KMS-11 (cell line): Measurements from ENCODE around the gene ITGA2.
A peak's percentile ranks its signal among the peaks of the same experiment; 100 is the strongest.

ENCODE experiments used
- H2AFZ ChIP-seq: fragments of 200-600 bp; sonication (generic); 2 replicates; pipeline ENCODE4 v1.6.1; 2016; ENCODE audit warnings: antibody characterized with exemption, mixed run types, low read depth
- H3K27ac ChIP-seq: fragments of 200-600 bp; sonication (generic); 2 replicates; pipeline ENCODE4 v1.6.1; 2016; ENCODE audit warnings: mild to moderate bottlenecking, mixed run types
- H3K27me3 ChIP-seq: fragments of 200-600 bp; sonication (generic); 2 replicates; pipeline ENCODE4 v1.6.1; 2017; ENCODE audit warnings: mild to moderate bottlenecking, low read depth, mixed run types, moderate library complexity; ENCODE audit not compliant: insufficient read depth
- H3K36me3 ChIP-seq: fragments of 200-600 bp; sonication (generic); 2 replicates; pipeline ENCODE4 v1.6.1; 2017; ENCODE audit warnings: mild to moderate bottlenecking, mixed run types; ENCODE audit not compliant: insufficient read depth
- H3K4me1 ChIP-seq: fragments of 200-600 bp; sonication (generic); 2 replicates; pipeline ENCODE4 v1.6.1; 2016; ENCODE audit warnings: mild to moderate bottlenecking, low read depth, mixed run types; ENCODE audit not compliant: poor library complexity, severe bottlenecking
- H3K4me2 ChIP-seq: fragments of 200-600 bp; sonication (generic); 2 replicates; pipeline ENCODE4 v1.7.0; 2016; ENCODE audit warnings: mild to moderate bottlenecking, mixed run types
- H3K4me3 ChIP-seq: fragments of 200-600 bp; sonication (generic); IDR thresholded peaks from 2 replicates; pipeline ENCODE4 v1.6.1; 2017; ENCODE audit warnings: low read depth, low read length, mixed read lengths; ENCODE audit not compliant: insufficient read depth
- H3K79me2 ChIP-seq: fragments of 200-600 bp; sonication (generic); 2 replicates; pipeline ENCODE4 v1.6.1; 2016; ENCODE audit warnings: low read depth, mixed run types; ENCODE audit not compliant: insufficient read depth
- H3K9ac ChIP-seq: fragments of 200-600 bp; sonication (generic); 2 replicates; pipeline ENCODE4 v1.6.1; 2016; ENCODE audit warnings: mild to moderate bottlenecking, mixed run types
- H4K20me1 ChIP-seq: fragments of 200-600 bp; sonication (generic); 2 replicates; pipeline ENCODE4 v1.6.1; 2016; ENCODE audit warnings: mild to moderate bottlenecking, mixed run types; ENCODE audit not compliant: insufficient read depth
- CTCF ChIP-seq: fragments of 200-600 bp; sonication (generic); conservative IDR thresholded peaks from 2 replicates; pipeline ENCODE4 v1.6.1; 2017; ENCODE audit warnings: low read depth, mild to moderate bottlenecking, antibody characterized with exemption, low read length, moderate library complexity, mixed read lengths

The ITGA2 gene

GRCh38 chr5:53017794-53018391 lies 28.7 kb downstream of the ITGA2 start:
- Histone ChIP-seq H3K4me1 (no peaks in the 10 kb centered on the region), H3K9ac (no peak overlapping the region), H3K79me2 (no peaks in the 10 kb centered on the region), H3K27ac (no peak overlapping the region), H3K4me2 (no peak overlapping the region), H3K27me3 (no peaks in the 10 kb centered on the region), H2AFZ (no peak overlapping the region), H4K20me1 (no peaks in the 10 kb centered on the region), H3K4me3 (no peak overlapping the region), H3K36me3 (no peaks in the 10 kb centered on the region)
- TF ChIP-seq CTCF: no peak

GRCh38 chr5:53019320-53019719 lies 30.2 kb downstream of the ITGA2 start:
- Histone ChIP-seq H3K36me3 (no peaks in the 10 kb centered on the region), H3K9ac (no peak overlapping the region), H3K4me1 (peaks cover 12% of the 10 kb centered on the region), H3K4me2 (no peak overlapping the region), H4K20me1 (no peaks in the 10 kb centered on the region), H3K27me3 (no peaks in the 10 kb centered on the region), H3K79me2 (no peaks in the 10 kb centered on the region), H3K4me3 (no peak overlapping the region), H2AFZ (no peak overlapping the region), H3K27ac (no peak overlapping the region)
- no peak for TF ChIP-seq CTCF

- no peaks in the 10 kb centered on the region for H3K36me3 ChIP-seq
- H4K20me1 ChIP-seq: no peaks in the 10 kb centered on the region
- H3K27ac ChIP-seq: no peak overlapping the region
- H3K4me2 ChIP-seq: no peak overlapping the region
- H3K4me3 ChIP-seq: no peak overlapping the region
- H3K9ac ChIP-seq: no peak overlapping the region
- peaks cover 17% of the 10 kb centered on the region for H3K4me1 ChIP-seq
- no peaks in the 10 kb centered on the region for H3K27me3 ChIP-seq
- no peak for TF ChIP-seq CTCF
- H3K79me2 ChIP-seq: no peaks in the 10 kb centered on the region
- no peak overlapping the region for H2AFZ ChIP-seq
These were observed 33.9 kb downstream of the ITGA2 start for GRCh38 chr5:53022930-53023511.

GRCh38 chr5:53023969-53024368 lies 34.8 kb downstream of the ITGA2 start:
- H3K27me3 ChIP-seq: no peaks in the 10 kb centered on the region
- peaks cover 17% of the 10 kb centered on the region for H3K4me1 ChIP-seq
- no peaks in the 10 kb centered on the region for H3K36me3 ChIP-seq
- peak overlapping the region; percentile 42 for H3K4me2 ChIP-seq
- TF ChIP-seq CTCF: no peak
- no peaks in the 10 kb centered on the region for H3K79me2 ChIP-seq
- H3K27ac ChIP-seq: no peak overlapping the region
- H4K20me1 ChIP-seq: no peaks in the 10 kb centered on the region
- H3K9ac ChIP-seq: no peak overlapping the region
- H2AFZ ChIP-seq: no peak overlapping the region
- no peak overlapping the region for H3K4me3 ChIP-seq
